Measurements from ENCODE around the gene GRK4.

GRK4 gene

DNA sequence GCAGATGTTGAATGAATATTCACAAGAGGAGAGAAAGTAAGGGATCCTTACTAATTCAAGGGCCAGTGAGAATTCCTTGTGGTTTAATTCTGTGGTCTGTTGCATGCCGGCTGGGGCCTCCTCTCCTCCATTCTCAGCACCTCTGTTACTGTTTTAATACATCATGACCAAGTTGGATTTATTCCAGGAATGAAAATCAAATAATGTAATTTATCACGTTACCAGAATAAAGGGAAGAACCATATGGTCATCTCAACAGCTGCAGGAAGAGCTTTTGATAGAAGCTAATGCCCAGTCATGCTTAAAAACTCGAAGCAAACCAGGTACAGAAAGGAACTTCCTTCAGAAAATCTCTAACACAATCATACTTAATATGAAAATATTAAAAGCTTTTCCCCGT is 54.1 kb downstream of the GRK4 start:
- DNase-seq = no peak

DNA sequence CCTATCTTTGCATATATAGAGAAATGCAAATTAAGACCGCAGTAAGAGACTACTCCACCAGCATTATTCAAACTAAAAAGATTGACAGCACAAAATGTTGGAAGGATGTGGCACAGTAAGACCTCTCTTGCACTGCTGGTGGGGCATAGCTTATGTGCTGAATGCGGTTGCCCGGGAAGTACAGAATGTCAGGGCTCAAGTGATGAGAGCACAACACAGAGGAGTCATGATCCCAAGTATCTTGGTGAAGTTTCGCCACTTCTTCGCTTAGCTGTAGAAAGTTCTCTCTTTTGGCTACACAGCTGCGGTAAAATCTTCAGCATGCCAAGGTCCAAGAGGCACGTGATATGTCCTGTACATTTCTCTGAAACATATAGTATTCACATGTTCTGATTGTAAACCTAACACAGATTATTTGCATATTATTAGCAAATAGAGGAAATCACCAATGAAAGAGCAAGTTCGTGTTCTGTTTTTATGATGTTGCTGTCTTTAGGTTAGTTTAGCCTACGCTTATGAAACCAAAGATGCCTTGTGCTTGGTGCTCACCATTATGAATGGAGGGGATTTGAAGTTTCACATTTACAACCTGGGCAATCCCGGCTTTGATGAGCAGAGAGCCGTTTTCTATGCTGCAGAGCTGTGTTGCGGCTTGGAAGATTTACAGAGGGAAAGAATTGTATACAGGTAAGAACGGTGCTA is 55.9 kb downstream of the GRK4 start:
- DNase-seq = no peak

DNA sequence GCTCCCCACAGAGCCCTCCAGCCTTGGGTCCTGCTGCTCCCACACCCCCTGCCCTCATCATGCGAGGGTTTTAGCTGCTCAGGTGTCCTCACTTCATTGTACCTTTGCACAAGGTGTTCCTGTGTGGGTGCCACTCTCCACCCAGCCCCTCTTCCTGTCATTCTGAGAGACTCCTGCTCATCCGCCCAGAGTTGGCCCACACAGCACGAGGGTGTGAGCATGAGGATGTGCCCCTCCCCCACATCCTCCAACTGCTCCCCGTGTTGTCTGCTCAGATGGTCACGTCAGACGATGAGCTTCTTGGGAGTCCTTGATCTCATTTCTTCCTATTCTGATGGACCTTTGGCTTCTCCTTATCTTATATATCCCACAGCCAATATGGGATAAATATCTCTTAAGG is 57.8 kb downstream of the GRK4 start:
- DNase-seq = no peak

DNA sequence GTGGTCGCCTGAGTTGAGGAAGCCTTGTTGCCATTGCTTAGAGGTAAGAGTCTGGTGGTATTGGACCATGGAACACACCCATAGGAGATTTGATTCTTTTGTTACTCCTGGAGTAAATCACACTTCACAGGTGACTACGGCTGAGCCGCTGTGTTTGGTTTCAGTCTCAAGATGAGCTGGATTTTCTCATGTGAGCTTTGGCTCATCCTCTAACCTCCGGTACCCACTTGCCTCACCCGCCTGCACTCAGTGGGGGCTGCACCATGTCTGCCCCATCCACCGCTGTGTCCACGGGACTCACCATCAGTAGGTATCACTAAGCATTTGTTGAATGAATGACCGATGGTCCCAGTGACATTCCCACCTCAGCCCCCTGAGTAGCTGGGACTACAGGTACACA is 58.3 kb downstream of the GRK4 start:
- DNase-seq = no peak

DNA sequence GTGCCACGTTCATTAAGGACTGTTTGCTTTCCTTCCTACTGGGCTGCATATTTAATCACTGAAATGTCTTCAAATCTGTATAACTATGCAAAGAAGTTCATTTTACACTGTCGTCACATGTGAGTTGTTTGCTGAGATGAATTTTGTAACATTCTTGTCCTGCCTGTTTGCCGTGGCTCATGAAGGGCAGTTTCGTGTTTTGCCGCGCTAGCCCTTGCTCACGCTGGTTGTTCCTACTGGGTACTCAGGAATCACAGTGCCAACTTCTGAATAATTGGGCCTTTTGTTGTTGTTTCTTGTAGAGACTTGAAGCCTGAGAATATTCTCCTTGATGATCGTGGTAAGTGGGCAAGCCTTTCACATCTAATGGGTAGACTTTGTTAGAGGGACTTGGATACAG is 58.7 kb downstream of the GRK4 start:
- DNase-seq = no peak

DNA sequence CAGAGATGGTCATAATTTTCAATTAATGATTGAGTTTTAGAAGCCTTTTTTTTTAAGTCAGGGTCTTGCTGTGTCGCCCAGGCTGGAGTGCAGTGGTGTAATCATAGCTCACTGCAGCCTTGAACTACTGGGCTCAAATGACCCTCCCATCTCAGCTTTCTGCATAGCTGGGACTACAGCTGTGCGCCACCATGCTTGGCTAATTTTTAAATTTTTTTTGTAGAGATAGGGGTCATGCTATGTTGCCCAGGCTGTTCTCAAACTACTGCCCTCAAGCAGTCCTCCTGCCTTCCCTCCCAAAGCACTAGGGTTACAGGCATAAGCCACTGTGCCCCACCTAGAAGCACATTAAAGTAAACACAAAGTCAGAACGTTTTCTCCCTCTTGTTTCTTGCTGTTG is 59.3 kb downstream of the GRK4 start:
- no peak for DNase-seq

DNA sequence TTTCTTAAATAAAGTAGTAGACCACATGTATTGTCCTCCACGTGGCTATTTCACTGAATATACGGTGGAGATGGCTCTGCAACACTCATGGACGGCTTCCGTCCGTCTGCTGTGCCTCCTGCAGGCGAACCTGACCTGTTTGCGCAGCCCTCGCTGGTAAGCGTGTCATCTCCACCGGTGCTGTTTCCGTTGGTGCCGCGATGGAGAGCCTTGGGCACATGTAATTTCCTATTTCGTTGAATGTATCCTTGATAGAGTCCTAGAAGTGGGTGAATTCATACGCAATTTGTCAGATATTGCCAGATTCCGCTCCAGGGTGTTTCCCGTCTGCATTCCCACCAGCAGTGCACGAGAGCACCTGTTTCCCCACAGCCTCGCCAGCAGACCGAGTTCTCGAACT is 62.5 kb downstream of the GRK4 start:
- no peak for DNase-seq

DNA sequence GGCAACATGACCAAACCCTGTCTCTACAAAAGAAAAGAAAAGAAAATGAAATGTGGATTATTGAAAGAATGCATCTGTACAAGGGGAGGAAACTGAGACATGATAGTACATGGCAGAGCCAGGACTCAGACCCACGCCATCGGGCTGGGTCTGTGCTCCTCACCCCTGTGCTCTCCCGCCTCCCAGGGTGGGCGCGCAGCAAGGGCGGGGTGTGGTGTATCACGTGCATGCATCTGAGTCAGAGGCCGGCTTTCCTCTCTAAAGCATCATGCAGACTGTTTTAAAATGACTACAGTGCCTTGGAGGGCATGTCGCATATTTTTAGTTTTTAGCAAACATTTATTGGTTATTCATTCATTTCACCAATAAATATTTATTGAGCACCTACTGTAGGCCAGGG is 63.2 kb downstream of the GRK4 start:
- no peak for DNase-seq

DNA sequence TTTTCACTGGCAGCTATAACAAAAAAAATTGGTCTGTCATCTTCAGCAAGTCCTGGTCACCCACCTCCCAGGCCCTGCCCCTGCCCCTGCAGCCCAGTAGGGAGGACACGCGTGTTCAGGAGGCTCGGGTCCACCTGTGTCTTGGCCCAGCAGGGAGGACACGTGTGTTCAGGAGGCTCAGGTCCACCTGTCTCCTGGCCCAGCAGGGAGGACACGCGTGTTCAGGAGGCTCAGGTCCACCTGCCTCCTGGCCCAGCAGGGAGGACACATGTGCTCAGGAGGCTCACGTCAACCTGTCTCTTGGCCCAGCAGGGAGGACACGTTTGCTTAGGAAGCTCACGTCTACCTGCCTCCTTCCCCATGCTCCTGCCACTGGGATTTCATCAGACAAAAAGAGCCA is 66.1 kb downstream of the GRK4 start:
- DNase-seq = no peak

DNA sequence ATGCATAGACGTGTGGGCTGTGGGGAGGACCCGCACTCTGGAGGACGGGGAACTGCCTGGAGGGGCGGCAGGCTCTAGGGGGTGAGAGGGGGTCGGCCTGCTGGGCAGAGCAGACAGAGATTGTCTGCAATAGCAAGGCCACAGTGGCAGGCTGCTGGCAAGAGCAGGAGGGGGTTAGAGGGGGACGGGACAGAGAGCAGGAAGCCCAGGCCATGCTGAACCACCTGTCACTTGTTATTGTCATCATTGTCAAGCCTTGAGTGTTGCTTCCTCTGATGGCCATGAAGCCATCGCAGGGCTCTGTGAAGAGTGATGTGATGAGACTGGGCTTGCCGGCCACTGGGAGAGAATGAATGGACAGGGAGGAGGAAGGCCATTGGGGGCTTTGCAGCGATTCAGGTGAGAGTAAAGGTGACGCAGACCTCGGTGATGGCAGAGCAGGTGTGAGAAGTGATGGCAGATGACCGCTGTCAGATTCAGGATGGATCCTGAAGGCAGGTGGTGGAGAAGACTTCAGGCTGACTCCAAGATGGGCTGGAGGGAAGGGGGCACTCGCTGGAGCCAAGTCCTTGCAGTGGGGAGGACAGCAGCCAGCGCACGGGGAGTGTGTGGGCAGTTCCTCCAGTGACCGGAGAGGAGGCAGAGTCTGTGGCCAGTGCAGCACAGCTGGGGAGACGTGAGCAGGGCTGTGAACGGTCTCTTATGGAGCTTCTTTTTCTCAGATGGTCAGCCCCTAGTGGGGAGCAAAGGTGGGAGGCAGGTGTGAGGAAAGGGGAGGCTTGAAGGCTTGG is 67.4 kb downstream of the GRK4 start:
- DNase-seq = peak; percentile 82

DNA sequence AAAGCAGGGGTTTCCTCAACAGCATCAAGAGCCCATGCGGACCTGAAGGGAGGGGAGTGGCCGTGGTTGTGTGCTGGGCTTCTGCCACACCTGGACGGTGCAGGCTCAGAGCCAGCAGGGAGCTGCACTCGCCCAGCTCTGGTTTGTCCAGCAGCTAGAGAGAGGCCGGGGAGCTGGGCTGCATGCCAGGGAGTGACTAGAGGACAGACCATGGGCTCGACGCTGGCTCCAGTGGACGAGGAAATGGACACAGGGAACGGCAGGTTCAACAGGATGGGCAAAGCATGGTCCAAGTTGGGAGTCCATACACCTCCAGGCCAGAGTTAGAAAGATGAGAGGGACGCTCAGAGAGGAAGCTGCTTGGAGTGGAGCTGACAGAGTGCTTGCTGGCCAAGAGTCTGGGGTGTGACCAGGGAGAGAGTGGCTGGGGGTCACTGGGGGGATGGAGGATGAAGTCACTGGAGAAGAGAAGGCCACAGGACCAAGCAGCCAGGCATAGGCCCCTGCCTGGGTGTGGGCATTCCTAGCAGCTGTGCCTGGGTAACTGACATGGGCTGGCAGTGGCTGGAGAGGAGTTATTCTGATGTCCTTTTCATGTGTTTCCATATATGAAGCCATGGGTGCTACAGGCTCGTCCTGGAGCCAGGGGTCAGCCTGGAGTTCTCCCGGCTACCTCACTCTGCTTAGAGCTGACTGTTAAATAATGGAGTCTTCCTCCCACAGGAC is 68.1 kb downstream of the GRK4 start:
- DNase-seq = no peak

DNA sequence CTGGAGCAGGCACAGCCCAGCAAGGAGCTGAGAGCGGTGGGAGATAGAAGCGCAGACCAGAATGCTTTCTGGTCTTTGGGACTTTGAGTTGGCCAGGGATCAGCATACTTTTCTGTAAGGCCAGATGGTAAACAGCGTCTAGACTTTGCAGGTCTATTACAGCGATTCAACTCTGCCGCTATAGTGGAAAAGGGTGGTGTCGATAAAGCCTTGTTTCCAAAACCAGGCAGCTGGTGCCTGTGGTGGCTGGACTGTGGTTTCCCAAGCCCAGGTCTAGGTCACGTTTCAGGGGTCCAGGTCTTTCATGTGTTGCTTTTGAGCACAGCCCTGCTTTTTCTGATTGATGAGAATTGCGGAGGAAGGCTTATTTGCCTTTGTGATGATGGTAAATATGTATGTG is 70.9 kb downstream of the GRK4 start:
- DNase-seq = no peak

DNA sequence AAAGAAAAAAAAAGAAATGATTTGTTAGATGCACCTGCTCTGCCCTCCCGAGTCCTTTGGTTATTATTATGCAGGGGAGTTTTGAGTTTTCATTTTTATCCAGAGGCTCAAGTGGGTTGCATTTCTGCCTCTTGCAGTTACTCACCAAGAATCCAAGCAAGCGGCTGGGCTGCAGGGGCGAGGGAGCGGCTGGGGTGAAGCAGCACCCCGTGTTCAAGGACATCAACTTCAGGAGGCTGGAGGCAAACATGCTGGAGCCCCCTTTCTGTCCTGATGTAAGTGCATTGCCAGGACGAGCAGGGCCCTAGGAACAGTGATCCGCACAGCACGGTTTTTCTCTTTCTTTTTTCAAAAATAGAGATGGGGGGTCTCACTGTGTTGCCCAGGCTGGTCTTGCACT is 71.9 kb downstream of the GRK4 start:
- DNase-seq = no peak

DNA sequence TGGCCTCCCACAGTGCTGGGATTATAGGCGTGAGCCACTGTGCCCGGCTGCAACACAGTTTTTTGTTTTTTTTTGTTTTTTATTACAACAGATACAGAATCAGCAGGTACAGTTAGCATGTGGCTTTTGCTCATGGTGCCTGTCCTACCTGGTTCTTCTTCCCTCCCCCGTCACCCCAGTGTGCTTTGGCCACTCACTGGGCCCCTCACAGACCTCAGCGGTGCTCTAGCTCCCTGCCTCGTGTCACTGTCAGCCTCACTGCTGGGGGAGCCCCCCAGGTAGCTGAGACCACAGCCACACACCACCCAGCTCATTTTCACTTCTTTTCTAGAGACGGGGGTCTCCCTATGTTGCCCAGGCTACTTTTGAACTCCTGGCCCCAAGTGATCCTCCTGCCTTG is 72.3 kb downstream of the GRK4 start:
- no peak for DNase-seq

DNA sequence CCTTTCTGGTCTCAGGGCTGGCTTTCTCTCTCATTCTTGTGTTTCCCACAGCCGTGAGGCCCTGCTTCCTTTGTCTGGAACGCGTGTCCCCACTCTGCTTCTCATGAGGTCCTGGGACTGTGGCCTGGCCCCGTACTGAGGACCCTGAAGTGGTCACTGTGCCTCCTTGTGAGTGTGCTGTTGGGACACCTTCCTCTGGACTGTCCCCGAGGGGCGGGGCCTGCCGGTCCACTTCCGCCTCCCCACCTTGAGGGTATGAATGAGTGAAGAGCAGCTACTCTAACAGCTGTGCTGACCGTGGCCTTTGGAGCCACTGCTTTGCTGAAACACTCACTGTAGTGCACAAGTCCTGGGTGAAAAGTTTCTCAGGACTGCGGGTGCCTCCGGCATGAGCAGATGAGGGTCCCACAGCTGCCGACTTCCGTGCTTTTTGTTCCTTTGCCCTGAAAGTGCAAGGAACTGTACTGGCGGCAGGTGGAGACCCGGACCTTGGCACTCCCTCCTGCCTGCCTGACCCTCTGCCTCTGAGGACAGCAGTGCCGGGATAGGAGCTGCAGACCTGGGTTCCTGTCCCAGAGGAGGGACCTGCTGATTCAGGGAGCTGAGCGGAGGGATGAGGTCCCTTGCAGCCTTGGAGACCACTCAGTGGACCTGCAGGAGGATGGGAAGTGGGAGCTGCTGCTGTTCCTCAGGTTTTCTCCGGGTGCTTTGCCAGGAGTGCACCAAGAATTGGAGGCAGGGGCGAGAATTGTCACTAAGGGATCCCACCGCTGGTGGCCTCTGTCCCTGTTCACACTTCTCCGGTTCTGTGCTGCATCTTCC is 73.0 kb downstream of the GRK4 start:
- DNase-seq = no peak

DNA sequence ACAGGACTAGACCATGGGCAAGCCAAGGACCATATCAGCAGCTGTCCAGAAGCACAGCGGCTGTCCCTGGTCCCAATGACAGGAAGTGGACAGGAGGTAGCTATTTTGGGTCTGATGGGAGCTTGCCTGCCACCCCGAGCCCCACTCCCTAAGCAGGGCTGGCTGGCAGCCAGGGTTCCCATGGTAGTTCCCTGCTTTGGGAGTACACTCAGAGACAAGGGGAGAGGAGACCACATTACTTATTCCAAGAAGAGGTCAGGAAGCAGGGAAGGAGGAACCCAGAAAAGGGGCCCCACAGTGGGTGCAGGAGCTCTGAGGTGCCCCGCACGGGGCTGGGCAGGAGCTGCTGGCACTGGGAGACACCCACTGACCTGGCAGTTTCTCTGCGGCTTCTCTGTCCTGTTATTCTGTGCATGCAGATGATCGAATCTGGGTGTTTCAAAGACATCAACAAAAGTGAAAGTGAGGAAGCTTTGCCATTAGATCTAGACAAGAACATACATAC is 74.6 kb downstream of the GRK4 start:
- peak; percentile 16 for DNase-seq

DNA sequence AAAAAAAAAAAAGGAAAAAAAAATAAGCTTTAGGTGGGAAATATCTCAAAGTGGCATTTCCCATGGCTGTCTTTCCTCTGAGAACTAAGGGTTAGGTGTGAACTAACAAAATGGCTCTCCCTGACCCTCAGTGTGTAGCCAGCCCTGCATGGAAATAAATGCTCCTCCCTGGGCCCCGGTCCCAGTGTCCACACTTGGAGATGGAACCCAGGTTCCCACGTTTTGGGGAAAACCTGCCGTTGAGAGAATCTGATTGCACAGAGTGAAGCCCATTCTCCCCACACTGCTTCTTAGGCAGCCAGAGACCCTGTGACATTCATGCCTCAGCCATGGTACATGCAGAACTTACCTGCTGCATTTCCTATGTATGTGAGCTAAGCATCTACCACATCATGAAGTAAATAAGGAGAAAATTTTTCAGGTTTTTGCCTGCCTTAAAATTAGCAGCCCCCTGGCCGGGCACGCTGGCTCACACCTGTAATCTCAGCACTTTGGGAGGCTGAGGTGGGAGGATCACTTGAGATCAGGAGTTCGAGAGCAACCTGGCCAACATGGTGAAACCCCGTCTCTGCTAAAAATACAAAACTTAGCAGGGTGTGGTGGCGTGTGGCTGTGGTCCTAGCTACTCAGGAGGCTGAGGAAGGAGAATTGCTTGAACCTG is 76.5 kb downstream of the GRK4 start:
- no peak for DNase-seq

DNA sequence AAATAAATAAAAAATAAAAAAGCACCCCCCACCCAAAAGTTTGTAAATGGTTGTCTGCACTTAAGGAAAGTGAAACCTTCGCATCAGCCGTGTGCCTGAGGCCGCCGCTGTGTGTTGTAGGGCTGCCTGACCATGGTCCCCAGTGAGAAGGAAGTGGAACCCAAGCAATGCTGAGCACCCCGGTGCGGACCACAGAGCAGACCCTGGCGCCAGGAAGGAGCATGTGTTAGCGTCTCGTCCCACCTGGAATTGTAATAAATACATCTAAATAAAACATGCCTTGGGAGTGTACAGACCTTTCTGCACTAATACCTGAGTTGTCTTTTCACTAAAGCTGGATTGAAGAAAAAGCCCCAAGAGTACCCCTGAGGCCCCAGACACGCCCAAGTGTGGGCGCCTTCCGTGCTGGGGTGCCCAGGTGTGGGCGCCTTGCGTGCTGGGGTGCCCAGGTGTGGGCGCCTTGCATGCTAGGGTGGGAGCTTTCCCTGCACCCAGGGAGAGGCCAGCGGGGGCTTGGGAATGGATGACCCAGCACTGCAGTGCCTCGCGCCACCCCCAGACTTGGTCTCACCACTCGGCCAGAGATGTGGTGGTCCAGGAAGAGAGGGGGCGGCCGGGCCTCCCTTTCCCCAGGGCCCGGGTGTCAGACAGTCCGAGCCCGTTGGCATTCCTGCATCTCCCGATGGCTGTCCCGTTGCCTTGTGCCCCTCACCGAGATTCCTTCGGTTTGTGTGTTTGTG is 77.3 kb downstream of the GRK4 start:
- DNase-seq = no peak

DNA sequence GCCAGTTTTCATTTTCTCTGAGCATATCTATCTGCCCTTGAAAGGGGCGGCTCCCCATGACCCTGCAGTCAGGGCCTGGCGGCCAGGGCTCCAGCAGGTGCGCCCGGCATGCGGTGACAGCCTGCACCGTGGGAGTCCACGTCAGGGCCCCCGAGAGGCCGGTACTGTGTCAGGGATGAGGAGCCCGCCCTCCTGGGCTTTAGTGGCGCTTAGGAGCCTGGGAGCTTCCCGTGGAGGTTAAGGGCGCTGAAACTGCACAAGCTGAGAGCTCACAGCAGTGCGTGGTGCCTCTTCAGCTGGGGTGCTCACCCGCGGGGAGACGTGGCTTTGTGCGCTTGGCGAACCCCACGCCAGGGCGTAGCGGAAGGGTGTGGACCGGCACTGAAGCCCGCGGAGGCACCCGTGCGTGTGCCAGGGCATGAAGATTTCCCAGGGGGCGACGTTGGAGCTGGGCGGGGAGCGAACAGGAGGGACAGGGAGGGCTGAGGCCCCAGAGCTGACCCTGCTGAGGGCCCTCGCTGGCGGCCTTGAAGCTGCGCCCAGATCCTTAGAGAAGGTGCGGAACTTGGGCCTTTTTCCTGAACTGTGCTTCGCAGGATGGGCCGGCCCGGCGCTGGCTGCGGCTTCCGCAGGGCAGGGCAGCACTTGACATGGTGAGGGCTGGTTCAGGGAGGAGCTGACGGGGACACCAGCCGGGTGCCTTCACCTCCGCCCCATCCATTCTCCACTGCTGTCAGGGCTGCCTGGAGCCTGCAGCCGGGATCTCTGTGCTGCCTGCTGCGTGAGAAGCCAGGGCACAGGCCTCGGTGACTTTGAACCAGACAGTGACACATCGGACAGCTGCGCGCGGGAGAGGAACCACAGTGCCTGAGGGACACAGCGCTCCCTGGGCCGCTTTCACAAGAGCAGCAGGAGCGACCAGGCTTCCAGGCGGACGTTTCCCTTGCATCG is 78.1 kb downstream of the GRK4 start:
- peak; percentile 82 for DNase-seq

DNA sequence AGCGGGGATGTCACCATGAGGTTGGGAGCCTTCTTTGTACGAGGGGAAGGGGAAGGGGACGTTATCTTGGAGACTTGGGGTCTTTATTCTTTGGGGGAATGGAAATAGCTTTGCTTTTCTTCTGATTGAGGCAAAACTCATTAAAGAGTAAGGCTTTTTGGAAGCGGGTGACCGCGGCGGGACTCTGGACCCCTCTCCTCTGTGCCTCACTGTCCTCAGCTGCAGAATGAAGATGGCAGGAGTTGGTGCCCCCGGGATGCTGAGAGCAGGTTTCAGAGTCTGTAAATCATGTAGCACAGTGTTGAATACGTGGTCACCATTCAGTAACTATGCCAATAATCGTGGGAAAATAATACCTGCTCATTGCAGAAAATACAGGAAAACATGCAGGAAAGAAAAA is 78.9 kb downstream of the GRK4 start:
- DNase-seq = no peak

Measured in eye (tissue), 1 donor.